ENCODE data around the gene WAPL. TPM values are rescaled to one million over a fixed set of nuclear protein-coding genes. Genes with fewer than 3 reads are reported as not detected.
"Not testable (repeated sequence)": the region's sequence is repeated elsewhere in the genome, so short reads cannot be mapped to it uniquely, and the experiment has no call there.

WAPL gene
- total RNA-seq, 1 donor from 2014 or later, result 47.9 TPM

DNA sequence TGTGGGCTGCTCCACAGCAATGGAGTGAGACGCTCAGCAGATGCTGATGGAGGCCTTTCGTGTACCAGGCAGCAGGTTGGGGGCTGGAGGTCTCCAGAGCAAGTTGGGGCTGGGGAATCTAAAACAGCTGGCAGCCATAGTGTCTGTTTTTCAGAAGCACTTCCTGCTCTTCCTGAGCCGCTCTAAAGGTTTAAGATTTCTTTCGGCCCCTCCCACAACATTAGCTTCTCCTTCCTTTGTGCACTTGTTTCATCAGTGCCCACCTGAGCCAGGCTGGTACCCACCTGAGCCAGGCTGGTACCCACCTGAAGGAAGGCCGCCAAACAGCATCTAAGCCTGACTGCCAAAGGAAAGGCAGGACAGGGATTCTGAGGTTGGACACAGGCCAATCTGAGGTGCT is 18.4 kb upstream of the WAPL start:
- no peaks in the 10 kb centered on the region for H3K4me1 Mint-ChIP-seq (ENCODE audit: low read depth)
- peaks cover 27% of the 10 kb centered on the region for H3K27me3 Mint-ChIP-seq
- H3K27ac Mint-ChIP-seq, result no peak overlapping the region
- DNase-seq (ENCODE audit: low spot score, unreplicated experiment), result no peak
- H3K4me3 Mint-ChIP-seq (ENCODE audit: low read depth), result no peak overlapping the region
- TF ChIP-seq, protein P1, sequence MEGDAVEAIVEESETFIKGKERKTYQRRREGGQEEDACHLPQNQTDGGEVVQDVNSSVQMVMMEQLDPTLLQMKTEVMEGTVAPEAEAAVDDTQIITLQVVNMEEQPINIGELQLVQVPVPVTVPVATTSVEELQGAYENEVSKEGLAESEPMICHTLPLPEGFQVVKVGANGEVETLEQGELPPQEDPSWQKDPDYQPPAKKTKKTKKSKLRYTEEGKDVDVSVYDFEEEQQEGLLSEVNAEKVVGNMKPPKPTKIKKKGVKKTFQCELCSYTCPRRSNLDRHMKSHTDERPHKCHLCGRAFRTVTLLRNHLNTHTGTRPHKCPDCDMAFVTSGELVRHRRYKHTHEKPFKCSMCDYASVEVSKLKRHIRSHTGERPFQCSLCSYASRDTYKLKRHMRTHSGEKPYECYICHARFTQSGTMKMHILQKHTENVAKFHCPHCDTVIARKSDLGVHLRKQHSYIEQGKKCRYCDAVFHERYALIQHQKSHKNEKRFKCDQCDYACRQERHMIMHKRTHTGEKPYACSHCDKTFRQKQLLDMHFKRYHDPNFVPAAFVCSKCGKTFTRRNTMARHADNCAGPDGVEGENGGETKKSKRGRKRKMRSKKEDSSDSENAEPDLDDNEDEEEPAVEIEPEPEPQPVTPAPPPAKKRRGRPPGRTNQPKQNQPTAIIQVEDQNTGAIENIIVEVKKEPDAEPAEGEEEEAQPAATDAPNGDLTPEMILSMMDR (IDR thresholded peaks at IDR 0.05; ENCODE audit: unreplicated experiment), result no peak
- no peaks in the 10 kb centered on the region for H3K36me3 Mint-ChIP-seq (ENCODE audit: insufficient read depth)
- H3K9me3 Mint-ChIP-seq (ENCODE audit: low read depth), result peaks cover 4% of the 10 kb centered on the region

DNA sequence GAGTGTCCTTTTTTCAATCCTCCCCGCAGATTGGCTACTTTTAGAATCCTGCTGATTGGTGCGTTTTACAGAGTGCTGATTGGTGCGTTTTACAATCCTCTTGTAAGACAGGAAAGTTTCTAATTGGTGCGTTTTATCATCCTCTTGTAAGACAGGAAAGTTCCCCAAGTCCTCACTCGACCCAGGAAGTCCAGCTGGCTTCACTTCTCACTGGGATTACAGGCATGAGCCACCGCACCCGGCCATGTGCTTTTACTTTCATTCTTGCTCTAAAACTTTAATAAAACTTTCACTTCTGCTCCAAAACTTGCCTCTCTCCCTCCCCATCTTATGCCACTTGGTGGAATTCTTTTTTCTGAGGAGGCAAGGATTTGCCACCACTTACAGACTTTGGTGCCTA is 17.0 kb upstream of the WAPL start:
- Mint-ChIP-seq H3K27me3 (peaks cover 39% of the 10 kb centered on the region), H3K36me3 (ENCODE audit: insufficient read depth) (no peaks in the 10 kb centered on the region), H3K4me1 (ENCODE audit: low read depth) (no peaks in the 10 kb centered on the region), H3K4me3 (ENCODE audit: low read depth) (no peak overlapping the region), H3K9me3 (ENCODE audit: low read depth) (peaks cover 4% of the 10 kb centered on the region), H3K27ac (no peak overlapping the region)
- no peak for DNase-seq (ENCODE audit: low spot score, unreplicated experiment)
- TF ChIP-seq, protein P1 (IDR thresholded peaks at IDR 0.05; ENCODE audit: unreplicated experiment), result no peak

DNA sequence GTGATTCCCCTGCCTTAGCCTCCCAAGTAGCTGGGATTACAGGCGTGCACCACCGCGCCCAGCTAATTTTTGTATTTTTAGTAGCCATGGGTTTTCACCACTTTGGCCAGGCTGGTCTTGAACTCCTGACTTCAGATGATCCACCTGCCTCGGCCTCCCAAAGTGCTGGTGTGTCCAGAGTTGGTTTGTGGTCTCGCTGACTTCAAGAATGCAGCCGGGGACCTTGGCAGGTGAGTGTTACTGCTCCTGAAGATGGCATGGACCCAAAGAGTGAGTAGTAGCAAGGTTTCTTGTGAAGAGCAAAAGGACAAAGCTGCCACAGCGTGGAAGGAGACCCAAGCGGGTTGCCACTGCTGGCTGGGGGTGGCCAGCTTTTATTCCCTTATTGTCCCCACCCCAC is 16.4 kb upstream of the WAPL start:
- H3K27me3 Mint-ChIP-seq, result peaks cover 39% of the 10 kb centered on the region
- H3K36me3 Mint-ChIP-seq (ENCODE audit: insufficient read depth); H3K27ac Mint-ChIP-seq; DNase-seq (ENCODE audit: low spot score, unreplicated experiment); H3K4me1 Mint-ChIP-seq (ENCODE audit: low read depth); H3K4me3 Mint-ChIP-seq (ENCODE audit: low read depth); H3K9me3 Mint-ChIP-seq (ENCODE audit: low read depth): not testable (repeated sequence)

DNA sequence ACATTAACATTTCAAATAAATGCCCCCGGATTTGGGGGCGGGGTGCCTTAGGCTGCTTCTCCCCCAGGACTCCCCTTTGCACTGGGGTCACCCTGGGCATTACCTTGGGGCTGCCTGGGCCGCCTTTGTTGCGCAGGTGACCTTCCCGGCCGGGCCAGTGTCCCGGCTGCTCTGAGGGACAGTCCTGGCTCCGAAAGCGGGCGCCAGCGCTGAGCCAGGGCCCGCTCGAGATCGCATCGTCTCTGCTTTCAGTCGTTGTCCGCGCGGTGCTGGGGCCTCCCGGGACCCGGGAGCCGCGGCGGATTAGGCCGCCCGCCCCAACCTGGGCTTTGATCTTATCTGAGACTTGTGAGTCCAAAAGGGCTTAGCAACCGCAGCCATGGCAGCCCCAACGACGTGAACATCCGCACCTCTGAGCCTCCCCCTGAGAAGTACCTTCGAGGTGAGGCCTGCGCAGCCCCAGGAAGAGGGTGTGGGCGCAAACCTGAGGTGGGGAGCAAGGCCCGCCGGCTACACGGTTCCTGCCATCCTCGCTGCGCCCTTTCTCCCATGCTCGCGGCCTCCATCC is 14.8 kb upstream of the WAPL start:
- Mint-ChIP-seq H3K27me3 (peaks cover 39% of the 10 kb centered on the region), H3K36me3 (ENCODE audit: insufficient read depth) (no peaks in the 10 kb centered on the region), H3K9me3 (ENCODE audit: low read depth) (peaks cover 4% of the 10 kb centered on the region), H3K4me1 (ENCODE audit: low read depth) (no peaks in the 10 kb centered on the region), H3K27ac (no peak overlapping the region), H3K4me3 (ENCODE audit: low read depth) (peak overlapping the region; percentile 80)
- DNase-seq (ENCODE audit: low spot score, unreplicated experiment), result no peak
- TF ChIP-seq, protein P1 (IDR thresholded peaks at IDR 0.05; ENCODE audit: unreplicated experiment), result no peak

DNA sequence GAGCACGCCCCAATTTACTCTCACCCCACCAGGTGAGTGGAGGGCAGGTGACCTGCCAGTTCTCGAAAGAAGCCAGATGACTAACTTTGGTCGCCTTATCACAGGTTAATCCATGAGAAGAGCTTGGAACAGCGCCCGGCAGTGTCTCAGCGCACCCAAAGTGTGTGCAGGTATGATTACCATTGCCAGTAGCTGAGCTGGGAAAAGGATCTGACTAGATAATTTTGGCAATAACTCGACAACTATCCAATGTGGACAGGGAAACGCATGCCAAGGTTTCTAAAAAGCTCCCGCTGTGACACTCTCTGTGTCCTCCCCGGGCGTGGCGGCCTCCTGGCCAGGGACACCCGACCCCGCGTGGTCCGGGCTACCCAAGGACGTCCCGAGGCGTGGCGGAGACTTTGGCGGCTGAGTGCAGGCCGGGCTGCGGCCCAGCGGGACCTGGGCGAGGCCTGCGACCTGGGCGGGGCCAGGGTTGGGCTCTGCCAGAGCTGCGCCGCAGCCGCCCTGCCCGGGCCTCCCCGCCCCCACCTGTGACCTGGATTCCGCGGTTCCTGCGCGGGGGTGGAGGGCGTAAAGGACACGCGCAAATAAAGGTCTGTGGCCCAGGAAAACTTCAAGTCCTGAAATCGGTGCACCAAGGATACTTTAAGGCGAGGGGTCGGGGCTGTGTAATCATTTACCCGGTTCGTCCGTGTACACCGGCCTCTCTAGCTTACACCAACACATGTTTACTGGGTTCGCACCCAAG is 13.7 kb upstream of the WAPL start:
- Mint-ChIP-seq H3K4me1 (ENCODE audit: low read depth) (no peaks in the 10 kb centered on the region), H3K36me3 (ENCODE audit: insufficient read depth) (no peaks in the 10 kb centered on the region), H3K27me3 (peaks cover 39% of the 10 kb centered on the region), H3K27ac (no peak overlapping the region), H3K9me3 (ENCODE audit: low read depth) (peaks cover 4% of the 10 kb centered on the region), H3K4me3 (ENCODE audit: low read depth) (peak overlapping the region; percentile 80)
- peak; percentile 43 for DNase-seq (ENCODE audit: low spot score, unreplicated experiment)
- TF ChIP-seq, protein P1 (IDR thresholded peaks at IDR 0.05; ENCODE audit: unreplicated experiment), result no peak

DNA sequence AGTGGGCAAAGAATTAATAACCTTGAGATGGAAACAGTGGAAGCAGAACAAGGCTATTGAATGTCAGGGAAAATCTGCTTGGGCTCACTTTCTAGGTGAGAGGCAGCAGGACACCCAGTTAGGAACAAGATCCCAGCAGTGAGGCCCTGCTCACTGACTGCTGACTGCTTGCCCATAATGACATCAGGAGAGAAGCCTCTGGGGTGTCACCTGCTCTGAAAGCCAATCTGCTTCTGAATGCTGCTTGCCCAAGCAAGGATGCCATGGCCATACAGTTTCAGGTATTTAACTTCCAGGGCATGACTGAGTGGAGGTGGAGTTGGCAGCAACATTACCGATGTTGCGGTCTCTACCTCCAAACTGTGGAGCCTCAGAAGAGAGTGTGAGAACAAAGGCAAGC is 11.7 kb upstream of the WAPL start:
- H3K4me3 Mint-ChIP-seq (ENCODE audit: low read depth), result no peak overlapping the region
- H3K36me3 Mint-ChIP-seq (ENCODE audit: insufficient read depth), result no peaks in the 10 kb centered on the region
- H3K4me1 Mint-ChIP-seq (ENCODE audit: low read depth), result no peaks in the 10 kb centered on the region
- TF ChIP-seq, protein P1 (IDR thresholded peaks at IDR 0.05; ENCODE audit: unreplicated experiment), result no peak
- H3K27ac Mint-ChIP-seq, result no peak overlapping the region
- DNase-seq (ENCODE audit: low spot score, unreplicated experiment), result no peak
- H3K9me3 Mint-ChIP-seq (ENCODE audit: low read depth), result no peaks in the 10 kb centered on the region
- H3K27me3 Mint-ChIP-seq, result peaks cover 27% of the 10 kb centered on the region

DNA sequence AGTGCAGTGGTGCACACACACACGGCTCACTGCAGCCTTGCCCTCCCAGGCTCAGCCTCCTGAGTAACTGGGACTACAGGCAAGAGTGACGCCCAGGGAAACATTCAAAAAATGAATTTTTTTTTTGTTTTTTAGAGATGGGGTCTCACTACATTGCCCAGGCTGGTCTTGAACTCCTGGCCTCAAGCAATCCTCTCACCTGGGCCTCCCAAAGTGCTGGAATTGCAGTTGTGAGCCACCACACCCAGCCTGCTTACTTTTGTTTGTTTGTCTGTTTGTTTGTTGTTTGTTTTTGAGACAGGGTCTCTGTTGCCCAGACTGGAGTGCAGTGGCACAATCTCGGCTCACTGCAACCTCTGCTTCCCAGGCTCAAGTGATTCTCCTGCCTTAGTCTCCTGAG is 7.1 kb upstream of the WAPL start:
- not testable (repeated sequence) for H3K27ac Mint-ChIP-seq; DNase-seq (ENCODE audit: low spot score, unreplicated experiment); H3K36me3 Mint-ChIP-seq (ENCODE audit: insufficient read depth); H3K9me3 Mint-ChIP-seq (ENCODE audit: low read depth); H3K27me3 Mint-ChIP-seq; H3K4me1 Mint-ChIP-seq (ENCODE audit: low read depth); H3K4me3 Mint-ChIP-seq (ENCODE audit: low read depth)
